Left lobe of liver (tissue), 2 donors: ENCODE data around the gene DCLRE1B. TPM values are rescaled to one million over a fixed set of nuclear protein-coding genes. Genes with fewer than 3 reads are reported as not detected.

Source experiments
- ATAC-seq: fragments of 200-7000 bp; cut with Tn5 transposase; one replicate; pipeline ENCODE4 v1.9.1; 2020; ENCODE audit warnings: mild to moderate bottlenecking, moderate library complexity
- DNase-seq: peaks from one replicate; pipeline ENCODE4 v3.0.0-alpha.2; 2020; ENCODE audit warnings: low spot score
- total RNA-seq: library from RNA; stranded (reverse); gene quantifications from one replicate; pipeline ENCODE4 v1.2.1, GENCODE V29; 2021
- donor health status: DM: no; HTN: no; CAD: no; lungs with moderate emphysema.
- donor health status: DM: no; HTN: yes; CAD: no.

DCLRE1B gene
- total RNA-seq, result 1.6 TPM

DNA sequence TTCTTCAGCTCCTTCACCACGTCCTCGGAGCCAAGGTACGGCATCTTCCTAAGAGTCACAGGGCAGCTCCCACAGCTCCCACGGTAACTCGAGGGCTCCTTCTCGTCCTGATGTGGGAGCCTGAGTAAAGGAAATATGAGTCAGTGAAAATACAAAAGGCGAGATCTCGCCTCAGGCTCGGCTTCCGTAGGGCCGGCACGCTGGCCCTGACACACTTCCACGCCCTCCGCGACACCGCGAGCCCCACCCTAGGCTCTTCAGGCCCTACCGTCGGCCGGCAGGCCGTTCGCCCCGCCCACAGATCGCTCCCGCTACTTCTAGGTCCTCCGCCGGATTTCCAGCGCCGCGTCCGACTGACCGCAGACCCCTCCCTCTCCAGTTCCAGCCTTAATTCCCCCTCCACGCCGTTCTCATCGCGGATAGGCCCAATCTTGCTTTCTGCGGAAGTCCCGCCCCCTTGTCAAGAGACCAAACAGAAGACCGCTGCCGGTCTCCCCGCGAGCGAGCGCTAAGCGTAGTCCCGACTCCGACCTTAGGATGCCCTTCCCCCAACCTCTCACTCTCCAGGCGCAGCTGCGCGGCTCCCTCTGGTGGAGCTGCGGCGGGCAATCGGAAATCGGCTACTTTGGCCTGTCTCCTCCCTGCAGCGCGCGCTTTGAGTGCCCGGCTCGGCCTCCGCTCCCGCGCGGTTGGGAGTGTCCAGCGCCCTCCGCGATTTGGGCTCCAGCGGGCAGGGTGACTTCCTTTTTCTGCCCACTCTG is at the start of gene DCLRE1B, which contains the start of gene AP4B1:
Gene DCLRE1B (plus strand): TSS at position 653 of the 761 bp plus-strand sequence. CDS start 261 bp downstream, outside the sequence.
Gene AP4B1 (minus strand): TSS at position 126 of the 761 bp plus-strand sequence. CDS start 82 bp downstream, at position 44.
- ATAC-seq, result peak; percentile 93
- peak; percentile 99 for DNase-seq

GRCh38 chr1:113855630-113856400 is 49.3 kb upstream of the DCLRE1B start:
- no peak for ATAC-seq
- no peak for DNase-seq

- DNase-seq, result no peak
- no peak for ATAC-seq
Observed at GRCh38 chr1:113856401-113856790, 48.7 kb upstream of the DCLRE1B start.

GRCh38 chr1:113857776-113858175 is 47.4 kb upstream of the DCLRE1B start:
- ATAC-seq (no peak), DNase-seq (no peak)

GRCh38 chr1:113858418-113858817 is 46.7 kb upstream of the DCLRE1B start:
- DNase-seq (no peak), ATAC-seq (no peak)

GRCh38 chr1:113858982-113859381 is 46.1 kb upstream of the DCLRE1B start:
- no peak for DNase-seq
- no peak for ATAC-seq

DNA sequence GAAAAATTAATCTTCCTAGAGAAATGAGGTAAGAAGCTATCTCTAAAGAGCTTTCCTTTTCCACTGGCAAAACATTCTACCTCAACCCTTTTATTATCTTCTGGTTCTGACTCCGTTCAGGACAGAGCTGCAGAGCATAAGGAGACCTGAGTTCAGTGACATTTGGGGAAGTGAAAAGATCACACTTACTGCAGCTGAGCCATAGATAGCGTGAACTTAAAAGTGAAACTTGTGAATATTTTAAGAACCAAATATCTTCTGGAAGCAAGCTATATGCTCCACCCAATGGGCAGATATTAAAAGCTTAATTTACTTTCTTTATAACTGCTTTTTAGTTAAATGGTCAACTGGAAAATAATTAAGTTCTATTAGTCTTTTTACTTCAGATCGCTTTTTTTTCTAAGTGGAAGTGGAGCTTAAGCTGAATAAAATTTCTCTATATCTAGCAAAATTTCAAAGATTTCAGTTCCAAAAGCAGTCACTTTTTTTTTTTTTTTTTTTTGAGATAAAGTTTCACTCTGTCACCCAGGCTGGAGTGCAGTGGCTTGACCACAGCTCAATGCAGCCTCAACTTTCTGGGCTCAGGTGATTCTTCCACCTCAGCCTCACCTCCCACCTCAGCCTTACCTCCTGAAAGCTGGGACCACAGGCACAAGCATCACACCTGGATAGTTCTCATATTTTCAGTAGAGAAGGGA is 45.5 kb upstream of the DCLRE1B start:
- ATAC-seq (no peak), DNase-seq (no peak)

DNA sequence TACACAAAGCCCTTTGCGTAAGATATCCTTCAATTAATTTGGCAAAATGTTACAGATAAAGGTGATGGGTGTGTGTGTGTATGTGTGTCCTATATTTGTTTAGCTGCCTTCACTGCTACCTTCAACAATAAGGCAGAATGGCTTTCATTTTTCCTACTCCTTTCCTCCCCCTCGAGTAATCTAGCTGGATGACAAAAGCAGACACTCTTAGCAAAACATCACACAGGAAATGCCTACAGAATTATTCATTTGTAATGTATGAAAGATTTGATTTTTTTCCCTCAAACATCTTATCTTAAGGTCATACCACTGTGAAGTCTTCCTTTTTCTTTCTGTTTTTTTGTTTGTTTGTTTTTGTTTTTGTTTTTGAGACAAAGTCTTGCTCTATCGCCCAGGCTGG is 44.2 kb upstream of the DCLRE1B start:
- ATAC-seq, result no peak
- no peak for DNase-seq

DNA sequence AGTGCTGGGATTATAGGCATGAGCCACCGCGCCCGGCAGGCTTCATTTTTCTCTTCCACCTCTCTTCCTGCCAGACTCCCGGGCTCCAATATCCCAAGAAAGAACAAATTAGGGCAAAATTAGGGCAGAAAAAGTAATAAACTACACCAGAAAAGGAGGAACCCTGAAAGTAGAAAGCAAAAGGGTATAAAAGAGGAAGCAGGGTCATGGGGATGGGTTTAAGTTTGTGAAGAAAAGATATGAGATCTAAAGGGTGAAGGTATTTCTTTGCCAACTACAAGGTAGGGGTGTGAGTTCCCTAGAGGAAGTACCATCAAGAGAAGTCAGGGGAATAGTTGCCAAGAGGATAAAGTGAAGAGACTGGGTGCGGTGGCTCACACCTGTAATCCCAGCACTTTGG is 43.5 kb upstream of the DCLRE1B start:
- ATAC-seq (no peak), DNase-seq (no peak)

GRCh38 chr1:113868387-113869083 is 36.6 kb upstream of the DCLRE1B start:
- no peak for DNase-seq
- no peak for ATAC-seq

DNA sequence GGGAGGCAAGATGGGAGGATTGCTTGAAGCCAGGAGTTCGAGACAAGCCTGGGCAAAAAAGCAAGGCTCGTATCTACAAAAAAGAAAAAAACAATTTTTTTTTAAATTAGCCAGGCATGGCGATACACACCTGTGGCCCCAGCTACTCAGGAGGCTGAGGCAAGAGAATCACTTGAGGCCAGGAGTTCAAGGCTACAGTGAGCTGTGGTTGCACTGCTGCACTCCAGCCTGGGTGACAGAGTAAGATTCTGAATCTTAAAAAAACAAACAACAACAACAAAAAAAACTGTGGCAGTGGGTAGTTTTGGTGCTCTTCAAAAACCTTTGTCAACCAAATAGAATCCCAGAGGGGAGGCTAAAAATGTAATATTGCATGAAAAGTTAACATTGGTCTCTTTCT is 34.3 kb upstream of the DCLRE1B start:
- ATAC-seq (no peak), DNase-seq (no peak)

DNA sequence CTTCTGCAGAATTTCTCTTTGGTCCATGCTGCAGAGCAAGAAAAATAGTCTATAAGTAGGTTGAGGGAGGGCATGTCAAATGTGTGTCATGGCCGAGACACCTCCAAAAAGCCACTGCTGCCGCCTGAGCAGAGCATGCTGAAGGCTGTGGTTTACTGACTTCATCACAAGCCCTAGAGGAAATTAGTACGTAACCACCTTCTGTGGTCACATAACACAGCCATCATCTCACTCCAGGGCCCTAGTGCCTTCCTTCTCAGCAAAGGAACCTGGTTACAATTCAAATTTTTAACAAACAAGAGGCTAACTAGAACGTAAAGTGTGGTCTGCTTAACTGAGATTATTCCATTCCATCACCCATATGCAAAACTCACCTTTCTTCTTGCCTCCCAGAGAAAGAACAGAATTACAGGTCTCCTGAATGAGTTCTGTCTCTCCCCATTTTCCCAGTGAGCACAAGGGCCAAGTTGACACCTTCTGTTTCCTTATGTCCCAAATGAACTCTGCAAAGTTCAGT is 33.5 kb upstream of the DCLRE1B start, which contains the start of gene PTPN22:
Gene PTPN22 (minus strand): TSS at position 116 of the 517 bp plus-strand sequence.
- ATAC-seq, result peak; percentile 51

DNA sequence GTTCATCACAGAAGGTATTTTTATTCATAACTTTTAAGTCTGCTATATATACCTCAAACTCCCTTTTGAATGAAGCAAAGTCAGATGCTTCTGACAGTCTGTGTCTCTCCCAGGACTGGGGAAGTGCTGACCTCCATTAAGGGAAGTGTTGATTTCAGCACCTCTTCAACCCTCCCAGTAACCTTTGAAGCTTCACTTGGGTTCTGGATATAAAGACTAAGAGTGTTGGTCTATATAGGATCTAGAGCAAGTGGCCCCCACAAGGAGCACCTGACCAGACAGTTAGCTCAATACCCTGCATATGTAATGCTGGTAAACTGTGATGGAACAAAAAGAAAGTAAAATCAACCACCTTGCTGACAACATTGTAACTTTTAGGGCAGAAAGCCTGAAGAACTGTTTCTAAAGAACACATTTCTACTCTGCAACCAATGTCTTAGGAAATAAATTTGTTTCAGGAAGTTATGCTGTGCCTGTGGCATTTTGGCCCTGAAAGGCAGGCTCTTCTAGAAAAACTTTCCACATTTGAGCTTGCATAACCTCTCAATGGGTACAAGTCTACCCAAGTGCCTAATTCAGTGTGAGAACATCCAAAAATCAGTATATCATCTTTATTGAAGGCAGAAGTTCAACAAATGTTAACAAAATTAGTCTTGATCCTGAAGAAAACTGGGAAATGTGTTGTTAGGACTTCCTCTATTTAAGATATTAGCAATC is 32.7 kb upstream of the DCLRE1B start:
- ATAC-seq (no peak), DNase-seq (no peak)

More for the DNA sequence above, 33.5 kb upstream of the DCLRE1B start, which contains the start of gene PTPN22:
- DNase-seq, result no peak

DNA sequence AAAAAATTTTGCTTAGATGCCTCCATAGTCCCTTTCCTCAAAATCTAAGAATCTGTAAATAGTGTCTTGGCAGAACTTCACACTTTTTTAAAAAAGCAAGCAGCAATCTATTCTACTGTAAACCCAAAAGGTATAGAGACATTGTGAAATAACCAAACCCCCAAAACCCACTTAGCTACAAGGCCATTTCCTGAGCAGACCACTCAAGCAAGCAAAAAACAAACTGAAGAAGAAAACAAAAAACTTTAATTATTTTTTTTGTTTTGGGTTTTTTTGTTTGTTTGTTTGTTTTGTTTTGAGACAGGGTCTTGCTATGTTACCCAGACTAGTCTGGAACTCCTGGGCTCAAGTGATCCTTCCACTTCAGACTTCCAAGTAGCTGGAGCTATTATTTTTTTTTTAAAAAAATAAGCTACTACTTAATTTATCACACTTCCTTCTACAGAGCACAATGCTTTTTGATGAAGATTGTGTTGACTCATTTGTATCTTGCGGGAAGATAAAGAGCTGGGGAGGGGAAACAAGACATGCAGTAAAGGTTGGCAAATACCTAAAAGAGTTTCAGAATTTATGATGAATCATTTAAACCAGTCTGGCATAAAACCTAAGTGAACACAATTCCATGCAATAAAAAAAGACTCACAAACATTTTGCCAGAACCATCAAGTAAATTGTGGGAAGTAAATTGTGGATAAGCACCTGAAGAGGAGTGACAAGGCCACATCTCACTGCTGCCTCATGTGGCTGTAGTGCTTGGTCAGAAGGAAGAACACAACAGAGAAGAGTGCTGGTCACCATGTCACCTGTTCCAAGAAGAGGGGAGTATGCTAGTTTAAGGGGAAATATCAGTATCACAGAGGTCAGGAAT is 30.9 kb upstream of the DCLRE1B start:
- DNase-seq, result no peak
- ATAC-seq, result no peak

- DNase-seq (no peak), ATAC-seq (no peak)
Observed at GRCh38 chr1:113875714-113876113, 29.4 kb upstream of the DCLRE1B start.

GRCh38 chr1:113876176-113876575 is 28.9 kb upstream of the DCLRE1B start:
- DNase-seq (no peak), ATAC-seq (peak; percentile 23)

- ATAC-seq (no peak), DNase-seq (no peak)
Observed at GRCh38 chr1:113879739-113880038, 25.4 kb upstream of the DCLRE1B start.

DNA sequence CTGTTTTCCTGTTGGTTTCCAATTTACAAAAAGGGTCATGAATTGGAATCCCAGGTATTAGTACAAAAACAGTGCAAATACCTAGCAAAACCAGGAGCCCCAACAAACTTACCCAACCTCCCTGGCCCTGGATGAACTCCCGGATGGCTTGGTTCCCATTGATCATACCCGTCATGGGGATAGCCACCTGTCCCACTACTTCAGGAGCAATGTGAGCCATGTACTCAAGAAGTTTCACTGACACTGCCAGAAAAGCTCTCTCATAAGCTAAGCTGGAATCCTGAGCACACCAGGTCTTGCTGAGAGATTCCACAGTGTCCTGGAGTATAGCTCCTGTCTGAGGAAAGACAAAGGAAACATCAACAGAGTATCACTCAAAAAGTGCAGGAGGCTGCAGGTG is 23.5 kb upstream of the DCLRE1B start:
- no peak for ATAC-seq
- DNase-seq, result no peak
